Smooth muscle cell (in vitro differentiated cells): ENCODE data around the gene SPATA24. TPM values are rescaled to one million over a fixed set of nuclear protein-coding genes. Genes with fewer than 3 reads are reported as not detected.

Source experiments
- DNase-seq: peaks from one replicate; lab custom pipeline; 2025; ENCODE audit not compliant: unreplicated experiment; lab: John Stamatoyannopoulos, UW
- H2AFZ ChIP-seq: fragments of 200-600 bp; sonication (generic); 2 replicates; pipeline ENCODE4 v1.6.0; 2016; ENCODE audit warnings: antibody characterized with exemption, low read depth, mild to moderate bottlenecking
- H3F3A ChIP-seq: fragments of 200-600 bp; sonication (generic); 2 replicates; pipeline ENCODE4 v1.6.0; 2017; ENCODE audit warnings: antibody characterized with exemption, low read depth
- H3K27ac ChIP-seq: fragments of 200-600 bp; sonication (generic); 2 replicates; pipeline ENCODE4 v1.5.1; 2016; ENCODE audit warnings: low read depth, mild to moderate bottlenecking
- H3K27me3 ChIP-seq: fragments of 200-600 bp; sonication (generic); 2 replicates; pipeline ENCODE4 v1.6.1; 2016; ENCODE audit warnings: low read depth, mild to moderate bottlenecking
- H3K36me3 ChIP-seq: fragments of 200-600 bp; sonication (generic); 2 replicates; pipeline ENCODE4 v1.5.1; 2016; ENCODE audit warnings: low read depth
- H3K4me1 ChIP-seq: fragments of 200-600 bp; sonication (generic); 2 replicates; pipeline ENCODE4 v1.5.1; 2016; ENCODE audit warnings: low read depth
- H3K4me2 ChIP-seq: fragments of 200-600 bp; sonication (generic); 2 replicates; pipeline ENCODE4 v1.6.0; 2016; ENCODE audit warnings: mild to moderate bottlenecking
- H3K4me3 ChIP-seq: fragments of 200-600 bp; sonication (generic); 2 replicates; pipeline ENCODE4 v1.5.1; 2016; ENCODE audit warnings: mild to moderate bottlenecking
- H3K79me2 ChIP-seq: fragments of 200-600 bp; sonication (generic); 2 replicates; pipeline ENCODE4 v1.6.0; 2016; ENCODE audit warnings: low read depth, mild to moderate bottlenecking
- H3K9ac ChIP-seq: fragments of 200-600 bp; sonication (generic); 2 replicates; pipeline ENCODE4 v1.6.0; 2016; ENCODE audit warnings: low read depth
- H3K9me3 ChIP-seq: fragments of 200-600 bp; sonication (generic); replicated peaks from 2 replicates; pipeline ENCODE4 v1.5.1; 2016; ENCODE audit warnings: low read depth
- H4K20me1 ChIP-seq: fragments of 200-600 bp; sonication (generic); 2 replicates; pipeline ENCODE4 v1.6.0; 2016; ENCODE audit warnings: low read depth
- WGBS: methylation state at CpG from one replicate; pipeline ENCODE4 v1.1.7; 2016; ENCODE audit warnings: low lambda C conversion rate; 5-methylcytosine and 5-hydroxymethylcytosine counted together
- polyA plus RNA-seq: library from polyadenylated mRNA; unstranded; fragments of >200 nt; fragmentation: Nextera tagmentation; extraction: Ambion mirVana; gene quantifications from 2 replicates; pipeline ENCODE4 v1.2.1, GENCODE V29; 2016
- total RNA-seq: library from RNA; depleted of rRNA; stranded (reverse); fragments of >200 nt; gene quantifications from 2 replicates; pipeline ENCODE4 v1.2.3, GENCODE V29; 2014
- TF ChIP-seq, protein P1 (sequence below): fragments of 200-600 bp; sonication (generic); IDR thresholded peaks from 2 replicates; pipeline ENCODE4 v1.5.1; 2017; ENCODE audit warnings: borderline replicate concordance, mild to moderate bottlenecking, antibody characterized with exemption; ENCODE audit not compliant: insufficient read depth, poor library complexity, severe bottlenecking

The SPATA24 gene
- total and polyA plus RNA-seq, 2 experiments from 2014 or later, result 2.0 to 2.6 TPM

DNA sequence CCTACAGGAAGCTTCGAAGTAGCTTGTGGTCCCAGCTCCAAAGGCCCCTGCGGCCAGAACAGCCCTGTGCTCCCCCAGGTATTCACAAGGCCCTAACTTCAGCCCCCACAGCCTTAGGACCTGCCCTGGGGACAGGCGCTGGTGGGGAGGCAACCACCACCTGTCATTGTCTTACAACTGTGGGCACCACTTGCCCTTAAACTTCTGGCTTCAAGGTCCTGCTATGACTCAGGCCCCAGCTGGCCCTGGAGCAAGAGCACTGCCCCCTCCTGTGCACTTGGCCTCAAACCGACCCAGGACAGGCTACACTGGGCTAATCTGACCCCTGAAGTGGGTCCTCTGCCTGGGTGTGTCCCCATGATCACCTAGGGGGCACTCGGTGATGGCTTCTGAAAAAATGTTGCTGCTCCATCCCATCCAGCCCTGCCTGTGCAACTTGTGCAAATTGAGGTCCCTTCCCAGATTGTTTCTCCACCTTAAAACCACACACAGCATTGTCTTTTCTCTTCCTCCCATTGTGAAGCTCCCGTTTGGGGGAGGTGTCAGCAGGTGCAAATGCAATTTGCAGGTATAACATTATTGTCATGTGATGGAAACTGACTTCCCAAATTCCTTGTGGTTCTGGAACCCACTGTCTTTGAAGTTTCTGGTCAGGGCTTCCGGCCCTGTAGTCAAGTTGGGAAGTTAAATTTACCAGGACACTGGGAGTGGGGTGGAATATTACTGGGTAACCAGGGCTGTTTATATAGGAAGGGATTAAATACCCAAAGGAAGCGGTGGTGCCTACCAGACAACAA, 7.8 kb downstream of the SPATA24 start:
- Histone ChIP-seq H3K4me3 (no peak overlapping the region), H3K4me1 (peaks cover 3% of the 10 kb centered on the region), H2AFZ (no peak overlapping the region), H3K4me2 (no peak overlapping the region), H4K20me1 (peaks cover 20% of the 10 kb centered on the region), H3K27ac (no peak overlapping the region), H3K36me3 (no peaks in the 10 kb centered on the region), H3K9ac (no peak overlapping the region), H3F3A (no peaks in the 10 kb centered on the region), H3K79me2 (no peaks in the 10 kb centered on the region), H3K27me3 (no peaks in the 10 kb centered on the region), H3K9me3 (no peaks in the 10 kb centered on the region)
- 80% methylated on average over 8 of the region's 8 CpGs for WGBS
- no peak for DNase-seq
- TF ChIP-seq, protein P1, sequence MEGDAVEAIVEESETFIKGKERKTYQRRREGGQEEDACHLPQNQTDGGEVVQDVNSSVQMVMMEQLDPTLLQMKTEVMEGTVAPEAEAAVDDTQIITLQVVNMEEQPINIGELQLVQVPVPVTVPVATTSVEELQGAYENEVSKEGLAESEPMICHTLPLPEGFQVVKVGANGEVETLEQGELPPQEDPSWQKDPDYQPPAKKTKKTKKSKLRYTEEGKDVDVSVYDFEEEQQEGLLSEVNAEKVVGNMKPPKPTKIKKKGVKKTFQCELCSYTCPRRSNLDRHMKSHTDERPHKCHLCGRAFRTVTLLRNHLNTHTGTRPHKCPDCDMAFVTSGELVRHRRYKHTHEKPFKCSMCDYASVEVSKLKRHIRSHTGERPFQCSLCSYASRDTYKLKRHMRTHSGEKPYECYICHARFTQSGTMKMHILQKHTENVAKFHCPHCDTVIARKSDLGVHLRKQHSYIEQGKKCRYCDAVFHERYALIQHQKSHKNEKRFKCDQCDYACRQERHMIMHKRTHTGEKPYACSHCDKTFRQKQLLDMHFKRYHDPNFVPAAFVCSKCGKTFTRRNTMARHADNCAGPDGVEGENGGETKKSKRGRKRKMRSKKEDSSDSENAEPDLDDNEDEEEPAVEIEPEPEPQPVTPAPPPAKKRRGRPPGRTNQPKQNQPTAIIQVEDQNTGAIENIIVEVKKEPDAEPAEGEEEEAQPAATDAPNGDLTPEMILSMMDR, result no peak

DNA sequence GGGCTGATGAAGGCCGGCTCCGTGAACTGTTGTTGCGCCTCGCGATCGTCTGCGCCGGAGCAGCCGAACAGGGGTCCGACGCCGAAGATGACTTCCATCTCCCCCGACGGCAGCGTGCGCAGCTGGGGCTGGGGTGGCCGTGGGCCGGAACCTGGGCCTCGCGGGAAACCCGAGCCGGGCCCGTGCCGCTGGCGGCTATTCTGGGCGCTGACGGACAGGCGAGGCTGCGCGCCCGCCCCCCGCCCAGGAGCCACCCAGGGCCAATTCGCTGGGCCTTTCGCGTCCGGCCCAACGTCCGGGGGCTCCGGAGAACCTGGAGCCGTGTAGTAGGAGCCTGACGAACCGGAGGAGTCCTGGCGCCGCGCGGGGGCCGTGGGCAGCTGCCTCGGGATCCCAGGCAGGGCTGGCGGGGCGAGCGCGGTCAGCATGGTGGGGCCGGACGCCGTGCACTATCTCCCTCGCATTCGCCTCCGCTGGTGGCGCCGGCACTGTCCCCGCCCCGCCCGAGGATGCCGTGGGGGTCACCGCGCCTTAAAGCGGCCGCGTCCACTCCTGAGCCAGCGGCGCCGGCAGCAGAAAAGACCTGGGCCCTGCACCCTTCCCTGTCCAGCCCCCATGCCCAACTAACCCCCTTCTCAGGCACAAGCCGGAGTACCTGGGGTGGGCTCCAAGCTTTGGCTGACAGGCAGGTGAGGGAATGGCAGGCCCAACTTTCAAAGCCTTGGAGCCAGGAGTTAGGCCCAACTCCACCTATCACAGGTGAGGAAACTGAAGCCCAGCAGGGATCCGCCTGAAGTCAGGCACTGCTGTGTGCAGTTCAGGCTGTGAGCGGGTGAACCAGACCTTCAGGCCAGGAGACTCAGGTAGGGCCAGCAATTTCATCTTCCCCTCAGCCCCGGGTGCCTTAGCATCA, 9.0 kb downstream of the SPATA24 start, which contains the start of gene PROB1:
TSS of gene PROB1 (minus strand) at position 451 of the 913 bp plus-strand sequence. CDS start at position 428, 23 bp downstream.
- 16% methylated on average over 63 of the region's 76 CpGs for WGBS

GRCh38 chr5:139394123-139394653, 9.7 kb downstream of the SPATA24 start:
- Histone ChIP-seq H3K9me3 (no peaks in the 10 kb centered on the region), H3K79me2 (no peaks in the 10 kb centered on the region), H3K4me3 (peak overlapping the region; percentile 55), H3F3A (no peaks in the 10 kb centered on the region), H4K20me1 (peaks cover 22% of the 10 kb centered on the region), H3K36me3 (no peaks in the 10 kb centered on the region), H3K27ac (no peak overlapping the region), H3K4me2 (peak overlapping the region; percentile 85), H2AFZ (peak overlapping the region; percentile 59), H3K4me1 (peaks cover 3% of the 10 kb centered on the region), H3K9ac (peak overlapping the region; percentile 35), H3K27me3 (no peaks in the 10 kb centered on the region)
- WGBS, result 2% methylated on average over 62 of the region's 62 CpGs
- peak; percentile 44 for DNase-seq
- TF ChIP-seq, protein P1, result peak; percentile 52

More for the DNA sequence above, 9.0 kb downstream of the SPATA24 start, which contains the start of gene PROB1:
- peak within 1 kb of the TSS; percentile 55 for H3K4me3 ChIP-seq
- H3K27ac ChIP-seq, result no peak within 1 kb of the TSS
- peaks cover 3% of the 10 kb centered on the region for H3K4me1 ChIP-seq
- H2AFZ ChIP-seq, result peak within 1 kb of the TSS; percentile 59
- H3K9me3 ChIP-seq, result no peaks in the 10 kb centered on the region
- DNase-seq, result no peak
- H3K27me3 ChIP-seq, result no peaks in the 10 kb centered on the region
- no peaks in the 10 kb centered on the region for H3K79me2 ChIP-seq
- no peaks in the 10 kb centered on the region for H3K36me3 ChIP-seq
- peak within 1 kb of the TSS; percentile 85 for H3K4me2 ChIP-seq
- TF ChIP-seq, protein P1, result no peak
- peak within 1 kb of the TSS; percentile 35 for H3K9ac ChIP-seq
- H4K20me1 ChIP-seq, result peaks cover 22% of the 10 kb centered on the region
- H3F3A ChIP-seq, result no peaks in the 10 kb centered on the region
